ENCODE results near the gene BIVM.

BIVM gene

GRCh38 chr13:102845289-102845629 lies 46.3 kb downstream of the BIVM start:
- no peak for DNase-seq

- peak; percentile 68 to 97 (median 89) for DNase-seq
These were observed 46.8 kb downstream of the BIVM start, which contains the start of gene ERCC5 for GRCh38 chr13:102845630-102846260. TSS of gene ERCC5 (plus strand) at chr13:102846032. CDS start at chr13:102846267, 235 bp downstream.

GRCh38 chr13:102846261-102847015 lies 47.5 kb downstream of the BIVM start:
- DNase-seq: peak in 19 of 51 donors; percentile 13 to 81 (median 50)

GRCh38 chr13:102847272-102848234 lies 48.6 kb downstream of the BIVM start:
- no peak for DNase-seq

- no peak for DNase-seq
These were observed 50.0 kb downstream of the BIVM start for GRCh38 chr13:102848956-102849355.

GRCh38 chr13:102852556-102852955 lies 53.6 kb downstream of the BIVM start:
- DNase-seq: no peak

GRCh38 chr13:102854675-102855074 lies 55.8 kb downstream of the BIVM start:
- DNase-seq: no peak

GRCh38 chr13:102856557-102856956 lies 57.6 kb downstream of the BIVM start:
- DNase-seq: no peak

GRCh38 chr13:102862624-102863210 lies 63.8 kb downstream of the BIVM start:
- no peak for DNase-seq

DNA sequence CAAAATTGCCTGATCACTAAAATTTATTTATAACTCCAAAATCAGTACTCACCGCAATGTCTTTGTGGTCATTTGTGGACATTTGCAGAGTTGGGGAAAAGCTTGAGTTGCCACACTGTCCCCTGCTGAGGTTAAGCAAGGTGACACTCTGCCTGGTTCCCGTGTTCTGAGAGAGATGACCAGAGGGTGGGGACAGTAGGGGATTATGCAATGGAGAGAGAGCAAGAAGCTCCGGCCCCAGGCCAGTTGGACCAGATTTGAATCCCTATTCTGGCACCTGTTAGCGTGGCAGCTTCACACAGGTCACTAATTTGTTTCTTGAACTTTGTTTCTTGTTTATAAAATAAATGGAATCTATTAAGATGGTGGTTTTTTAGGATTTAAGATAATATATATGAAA lies 64.7 kb downstream of the BIVM start:
- DNase-seq: no peak

GRCh38 chr13:102868366-102868936 lies 69.5 kb downstream of the BIVM start:
- peak in 1 of 51 donors; percentile 10 for DNase-seq

GRCh38 chr13:102869948-102870676 lies 71.2 kb downstream of the BIVM start:
- peak in 1 of 51 donors; percentile 41 for DNase-seq

GRCh38 chr13:102870677-102871415 lies 71.9 kb downstream of the BIVM start:
- peak in 45 of 51 donors; percentile 2 to 77 (median 41) for DNase-seq

- DNase-seq: no peak
These were observed 73.2 kb downstream of the BIVM start for GRCh38 chr13:102872131-102872530.

DNA sequence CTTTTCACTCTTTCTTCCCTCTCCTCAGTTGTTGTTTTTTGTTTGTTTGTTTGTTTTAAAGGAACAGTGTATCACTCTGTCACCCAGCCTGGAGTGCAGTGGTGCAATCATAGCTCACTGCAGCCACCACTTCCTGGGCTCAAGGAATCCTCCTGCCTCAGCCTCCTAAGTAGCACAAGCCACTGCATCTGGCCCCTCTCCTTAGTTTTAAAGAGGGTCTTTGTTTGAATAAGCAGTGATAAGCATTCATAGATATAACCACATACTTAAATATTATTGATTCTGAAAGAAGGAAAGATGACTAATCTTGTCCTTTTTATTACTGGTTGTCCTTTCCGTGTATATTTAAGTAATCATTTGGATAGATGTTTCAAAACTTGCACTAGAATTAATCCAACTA lies 73.6 kb downstream of the BIVM start:
- DNase-seq: no peak

DNA sequence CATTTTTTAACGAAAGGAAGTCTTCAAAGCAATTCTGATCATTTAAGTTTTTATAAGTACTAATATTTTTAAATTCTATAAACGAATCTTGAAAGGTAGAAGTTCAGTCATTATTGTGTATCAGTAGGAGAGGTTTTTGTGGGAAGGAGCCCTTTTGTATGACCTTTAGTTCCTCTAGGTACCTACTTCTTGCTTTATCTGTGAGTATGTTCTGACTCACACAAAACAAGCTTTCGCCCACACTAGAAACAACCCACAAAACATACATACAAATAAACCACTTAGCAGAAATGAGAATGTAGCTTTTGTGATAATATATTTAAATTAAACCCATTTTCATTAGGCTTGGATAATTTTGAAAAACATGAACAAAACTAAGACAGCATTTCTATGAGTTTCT lies 74.7 kb downstream of the BIVM start:
- no peak for DNase-seq

- peak in 1 of 51 donors; percentile 44 for DNase-seq
These were observed 76.3 kb downstream of the BIVM start for GRCh38 chr13:102875256-102875655.

DNA sequence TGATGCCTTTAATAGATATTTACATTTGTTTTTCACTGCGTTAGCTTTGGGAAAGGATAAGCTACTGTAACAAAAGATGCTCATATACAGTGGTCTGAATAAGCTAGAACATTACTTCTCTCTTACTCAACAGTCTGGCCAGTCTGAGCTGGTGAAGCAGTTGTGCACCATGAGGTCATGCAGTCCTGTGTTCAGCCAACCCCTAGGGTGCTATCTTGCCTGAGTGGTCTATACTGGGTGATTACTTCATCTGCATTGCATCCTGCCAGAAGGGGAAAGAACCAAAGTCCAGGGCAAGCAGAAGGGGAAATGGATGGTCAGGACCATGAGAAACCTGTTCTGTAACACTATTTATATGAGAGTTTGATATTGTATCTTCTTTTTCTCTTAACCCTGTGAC lies 78.4 kb downstream of the BIVM start:
- no peak for DNase-seq

DNA sequence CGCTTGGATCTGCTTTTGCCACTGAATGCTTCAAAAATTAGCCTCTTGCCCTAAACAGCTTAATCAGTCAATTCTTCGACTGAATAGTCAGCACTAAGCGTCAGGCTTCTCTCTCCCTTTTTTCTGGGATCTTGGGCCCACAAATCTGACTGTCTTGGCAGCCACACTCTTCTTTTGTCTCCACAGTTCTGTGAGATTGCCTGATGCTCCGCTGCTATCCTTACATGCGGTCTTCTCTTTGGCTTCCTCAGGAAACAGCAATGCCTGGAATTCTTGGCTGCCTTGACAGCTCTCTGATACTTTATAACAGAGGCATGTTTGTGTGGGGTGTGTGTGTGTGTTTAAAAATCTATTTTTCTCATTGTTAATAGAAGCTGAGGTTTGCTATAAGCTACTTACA lies 79.6 kb downstream of the BIVM start:
- no peak for DNase-seq

All from hypothalamus (tissue), 51 donors.